ENCODE results near the gene CALCB.

DNA sequence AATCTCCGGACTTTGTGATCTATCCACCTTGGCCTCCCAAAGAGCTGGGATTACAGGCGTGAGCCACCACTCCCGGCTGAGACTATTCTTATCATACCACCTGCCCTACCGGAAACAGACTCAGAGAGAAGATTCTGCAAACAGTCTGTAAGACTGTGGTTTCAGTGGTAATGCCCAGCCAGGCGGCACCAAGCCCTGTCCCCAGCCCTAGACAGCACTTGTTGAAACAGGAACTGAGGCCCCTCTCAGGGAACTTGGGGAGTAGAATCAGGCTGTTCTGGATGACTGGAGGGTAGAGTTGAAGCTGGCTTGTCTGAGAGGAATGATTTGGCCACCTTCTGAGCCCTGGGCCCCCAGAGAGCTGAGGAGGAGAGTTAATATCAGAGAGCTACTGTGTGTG lies 40.0 kb downstream of the CALCB start:
- TF ChIP-seq, protein P1, sequence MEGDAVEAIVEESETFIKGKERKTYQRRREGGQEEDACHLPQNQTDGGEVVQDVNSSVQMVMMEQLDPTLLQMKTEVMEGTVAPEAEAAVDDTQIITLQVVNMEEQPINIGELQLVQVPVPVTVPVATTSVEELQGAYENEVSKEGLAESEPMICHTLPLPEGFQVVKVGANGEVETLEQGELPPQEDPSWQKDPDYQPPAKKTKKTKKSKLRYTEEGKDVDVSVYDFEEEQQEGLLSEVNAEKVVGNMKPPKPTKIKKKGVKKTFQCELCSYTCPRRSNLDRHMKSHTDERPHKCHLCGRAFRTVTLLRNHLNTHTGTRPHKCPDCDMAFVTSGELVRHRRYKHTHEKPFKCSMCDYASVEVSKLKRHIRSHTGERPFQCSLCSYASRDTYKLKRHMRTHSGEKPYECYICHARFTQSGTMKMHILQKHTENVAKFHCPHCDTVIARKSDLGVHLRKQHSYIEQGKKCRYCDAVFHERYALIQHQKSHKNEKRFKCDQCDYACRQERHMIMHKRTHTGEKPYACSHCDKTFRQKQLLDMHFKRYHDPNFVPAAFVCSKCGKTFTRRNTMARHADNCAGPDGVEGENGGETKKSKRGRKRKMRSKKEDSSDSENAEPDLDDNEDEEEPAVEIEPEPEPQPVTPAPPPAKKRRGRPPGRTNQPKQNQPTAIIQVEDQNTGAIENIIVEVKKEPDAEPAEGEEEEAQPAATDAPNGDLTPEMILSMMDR (IDR thresholded peaks at IDR 0.05; ENCODE audit: low read depth, low read length): no peak
- no peak for TF ChIP-seq POLR2A (IDR thresholded peaks at IDR 0.05; ENCODE audit: extremely low read depth, insufficient read length)
- TF ChIP-seq, protein P2, sequence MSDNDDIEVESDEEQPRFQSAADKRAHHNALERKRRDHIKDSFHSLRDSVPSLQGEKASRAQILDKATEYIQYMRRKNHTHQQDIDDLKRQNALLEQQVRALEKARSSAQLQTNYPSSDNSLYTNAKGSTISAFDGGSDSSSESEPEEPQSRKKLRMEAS (IDR thresholded peaks at IDR 0.05; ENCODE audit: low read depth, low read length): no peak
- no peak for TF ChIP-seq MYC (IDR thresholded peaks at IDR 0.05; ENCODE audit: low read depth, low read length)
